Psoas muscle (tissue), 8 donors: ENCODE measurements around the gene SMAP1. TPM values are rescaled to one million over a fixed set of nuclear protein-coding genes. Genes with fewer than 3 reads are reported as not detected.
A peak's percentile ranks its signal among the peaks of the same experiment; 100 is the strongest.
"Not testable (repeated sequence)": the region's sequence is repeated elsewhere in the genome, so short reads cannot be mapped to it uniquely, and the experiment has no call there.

ENCODE experiments used
- ATAC-seq, 4 donors: fragments of 200-7000 bp; cut with Tn5 transposase; one replicate each; pipeline ENCODE4 v1.9.1; 2020; ENCODE audit warnings: moderate library complexity in 3 of 4, mild to moderate bottlenecking in 2 of 4
- DNase-seq, 2 donors: peaks; one replicate each; pipeline ENCODE4 v3.0.0-alpha.2; 2020
- H3K27ac ChIP-seq: fragments of 200-600 bp; one replicate; pipeline ENCODE4 v1.8.0; 2022
- H3K27me3 ChIP-seq, 3 donors: fragments of 200-600 bp in 1 of 3; one replicate each; pipeline versions ENCODE4 v1.6.1 to v1.8.0; 2013 to 2022; ENCODE audit warnings: low read length in 2 of 3, mild to moderate bottlenecking in 2 of 3, moderate library complexity in 1 of 3; ENCODE audit not compliant: insufficient read depth in 3 of 3
- H3K36me3 ChIP-seq, 2 donors: fragments of 200-600 bp in 1 of 2; one replicate each; pipeline versions ENCODE4 v1.6.1 to v1.8.0; 2013 to 2022; ENCODE audit warnings: low read depth in 1 of 2, mild to moderate bottlenecking in 1 of 2, moderate library complexity in 1 of 2; ENCODE audit not compliant: insufficient read depth in 1 of 2
- H3K4me1 ChIP-seq: fragments of 200-600 bp; one replicate; pipeline ENCODE4 v1.8.0; 2022
- H3K4me3 ChIP-seq: fragments of 200-600 bp; one replicate; pipeline ENCODE4 v1.8.0; 2022; ENCODE audit warnings: mild to moderate bottlenecking
- H3K9me3 ChIP-seq: fragments of 200-600 bp; one replicate; pipeline ENCODE4 v1.8.0; 2022
- CTCF ChIP-seq: fragments of 200-600 bp; IDR thresholded peaks from one replicate; pipeline ENCODE4 v1.8.0; 2022; ENCODE audit warnings: antibody characterized with exemption
- WGBS, 3 donors: extraction: QIAGEN DNeasy Blood & Tissue Kit; methylation state at CpG; one replicate each; pipeline versions ENCODE4 v1.1.6 to v1.1.7; 2013; 5-methylcytosine and 5-hydroxymethylcytosine counted together
- intact Hi-C, 2 donors: fragments of 100-400 bp; cut with DNase I; formaldehyde crosslinking; loops; one replicate each; pipeline versions ENCODE4 v1.11.0 to v1.14.2; 2022
- polyA plus RNA-seq, 3 donors: library from polyadenylated mRNA; stranded (reverse); fragments of 200-250 nt; gene quantifications; one replicate each; pipeline ENCODE4 v1.2.3, GENCODE V29; 2013
- total RNA-seq, 4 donors: library from RNA; stranded (reverse); fragmentation: NEBNext Ultra II Directional in 2 of 4; extraction: Animal tissue kit (Norgen Biotek cat#: 25700) in 2 of 4; gene quantifications; one replicate each; pipeline versions ENCODE4 v1.2.1 to v1.2.4, GENCODE V29; 2021 to 2023
- donor health status: healthy with polysubstance abuse.
- donor health status: DM: no; HTN: no; CAD: no; lungs with moderate emphysema.
- donor health status: Bipolar disorder and iron deficiency.
- donor health status: healthy.
- donor health status: DM: yes; HTN: yes; CAD: no.
- donor health status: DM: no; HTN: no; CAD: no.
- donor health status: DM: no; HTN: no; CAD: no.
- donor health status: DM: yes; HTN: yes; CAD: no.

The SMAP1 gene
- total and polyA plus RNA-seq, 7 donors: 19.0 to 40.2 (median 24.0) TPM

- WGBS, 3 donors: 91 to 93% (median 93%) methylated on average over 1 of the region's 1 CpG
- no peak for TF ChIP-seq CTCF
- intact Hi-C loops: no loop called here
- Histone ChIP-seq H3K9me3 (no peaks in the 10 kb centered on the region), H3K27ac (no peak overlapping the region), H3K4me3 (no peak overlapping the region), H3K36me3 (peaks cover 0 to 11% of the 10 kb centered on the region in 2 donors), H3K4me1 (no peaks in the 10 kb centered on the region), H3K27me3 (no peaks in the 10 kb centered on the region)
- no peak for DNase-seq
- no peak for ATAC-seq
Measured at GRCh38 chr6:70753870-70754380, 86.2 kb downstream of the SMAP1 start.

GRCh38 chr6:70758883-70759282 lies 91.2 kb downstream of the SMAP1 start:
- Histone ChIP-seq H3K27ac (no peak overlapping the region), H3K4me3 (no peak overlapping the region), H3K27me3 (no peaks in the 10 kb centered on the region), H3K9me3 (no peaks in the 10 kb centered on the region), H3K4me1 (peaks cover 5% of the 10 kb centered on the region), H3K36me3 (peaks cover 0 to 11% of the 10 kb centered on the region in 2 donors)
- WGBS, 3 donors: 0 to 53% (median 42%) methylated on average over 1 of the region's 1 CpG
- intact Hi-C loops: no loop called here
- ATAC-seq (no peak), DNase-seq (no peak)
- no peak for TF ChIP-seq CTCF

- intact Hi-C loops: no loop called here
- ATAC-seq: peak in 2 of 4 donors; percentile 44
- 81 to 86% (median 85%) methylated on average over 4 of the region's 4 CpGs for WGBS, 3 donors
- Histone ChIP-seq H3K4me1 (peaks cover 5% of the 10 kb centered on the region), H3K27ac (no peak overlapping the region), H3K9me3 (no peaks in the 10 kb centered on the region), H3K4me3 (no peak overlapping the region), H3K27me3 (no peaks in the 10 kb centered on the region), H3K36me3 (peaks cover 0 to 10% of the 10 kb centered on the region in 2 donors)
- no peak for DNase-seq
- TF ChIP-seq CTCF: no peak
Measured at GRCh38 chr6:70763754-70764510, 96.2 kb downstream of the SMAP1 start.

- WGBS, 3 donors: 92 to 96% (median 94%) methylated on average over 4 of the region's 4 CpGs
- H3K36me3 ChIP-seq: peaks cover 0 to 10% of the 10 kb centered on the region in 2 donors
- no peaks in the 10 kb centered on the region for H3K9me3 ChIP-seq
- ATAC-seq (no peak), DNase-seq (no peak)
- no peak overlapping the region for H3K27ac ChIP-seq
- TF ChIP-seq CTCF: no peak
- no peaks in the 10 kb centered on the region for H3K27me3 ChIP-seq
- peaks cover 5% of the 10 kb centered on the region for H3K4me1 ChIP-seq
- intact Hi-C loops: no loop called here
- no peak overlapping the region for H3K4me3 ChIP-seq
Measured at GRCh38 chr6:70764706-70765105, 97.0 kb downstream of the SMAP1 start.

- WGBS, 3 donors: 94 to 95% (median 94%) methylated on average over 19 of the region's 19 CpGs
- H3K27ac ChIP-seq: not testable (repeated sequence)
Measured at GRCh38 chr6:70771351-70771750, 103.7 kb downstream of the SMAP1 start.

More at GRCh38 chr6:70771351-70771750, 103.7 kb downstream of the SMAP1 start:
- ATAC-seq, H3K9me3 ChIP-seq, H3K36me3 ChIP-seq, H3K27me3 ChIP-seq, intact Hi-C loops, H3K4me1 ChIP-seq, DNase-seq, H3K4me3 ChIP-seq: not testable (repeated sequence)
